HG02981 (cell line): Measurements from ENCODE around the gene THRB.
"Not testable (repeated sequence)": the region's sequence is repeated elsewhere in the genome, so short reads cannot be mapped to it uniquely, and the experiment has no call there.

Source experiments
- ATAC-seq: cut with Tn5 transposase; IDR thresholded peaks from one replicate; pipeline ENCODE4 v1.9.1; 2021; ENCODE audit warnings: mild to moderate bottlenecking, moderate library complexity; ENCODE audit not compliant: unreplicated experiment

The THRB gene

GRCh38 chr3:24128199-24129005 lies 366.2 kb downstream of the THRB start:
- no peak for ATAC-seq

- ATAC-seq: no peak
These were observed 371.1 kb downstream of the THRB start for GRCh38 chr3:24123596-24123995.

GRCh38 chr3:24120434-24120833 lies 374.2 kb downstream of the THRB start:
- ATAC-seq: no peak

GRCh38 chr3:24119321-24119751 lies 375.3 kb downstream of the THRB start:
- ATAC-seq: no peak

- ATAC-seq: no peak
These were observed 377.1 kb downstream of the THRB start for GRCh38 chr3:24117508-24117907.

- no peak for ATAC-seq
These were observed 382.9 kb downstream of the THRB start for GRCh38 chr3:24111711-24112110.

GRCh38 chr3:24110051-24110450 lies 384.6 kb downstream of the THRB start:
- no peak for ATAC-seq

- no peak for ATAC-seq
These were observed 392.9 kb downstream of the THRB start for GRCh38 chr3:24101676-24102168.

- ATAC-seq: no peak
These were observed 393.8 kb downstream of the THRB start for GRCh38 chr3:24100696-24101402.

- no peak for ATAC-seq
These were observed 397.9 kb downstream of the THRB start for GRCh38 chr3:24096695-24097290.

- ATAC-seq: no peak
These were observed 398.4 kb downstream of the THRB start for GRCh38 chr3:24096271-24096670.

- ATAC-seq: not testable (repeated sequence)
These were observed 399.8 kb downstream of the THRB start for GRCh38 chr3:24094818-24095217.

- ATAC-seq: peak; percentile 86
These were observed 405.9 kb downstream of the THRB start for GRCh38 chr3:24088782-24089181.

- no peak for ATAC-seq
These were observed 407.2 kb downstream of the THRB start for GRCh38 chr3:24087469-24087868.

GRCh38 chr3:24086617-24087404 lies 407.8 kb downstream of the THRB start:
- no peak for ATAC-seq

- no peak for ATAC-seq
These were observed 408.4 kb downstream of the THRB start for GRCh38 chr3:24086206-24086605.

- ATAC-seq: no peak
These were observed 422.5 kb downstream of the THRB start for GRCh38 chr3:24072193-24072592.

- ATAC-seq: no peak
These were observed 425.6 kb downstream of the THRB start for GRCh38 chr3:24069045-24069444.

- ATAC-seq: no peak
These were observed 427.2 kb downstream of the THRB start for GRCh38 chr3:24067483-24067882.
